HTERT RPE-1 (cell line): ENCODE measurements around the gene ANP32E.

ENCODE experiments used
- in situ Hi-C: fragments of 300-500 bp; cut with MboI; formaldehyde crosslinking; loops from 4 replicates; pipeline ENCODE4 v1.14.3; 2020; ENCODE audit warnings: low sequenced_read_pairs

ANP32E gene

DNA sequence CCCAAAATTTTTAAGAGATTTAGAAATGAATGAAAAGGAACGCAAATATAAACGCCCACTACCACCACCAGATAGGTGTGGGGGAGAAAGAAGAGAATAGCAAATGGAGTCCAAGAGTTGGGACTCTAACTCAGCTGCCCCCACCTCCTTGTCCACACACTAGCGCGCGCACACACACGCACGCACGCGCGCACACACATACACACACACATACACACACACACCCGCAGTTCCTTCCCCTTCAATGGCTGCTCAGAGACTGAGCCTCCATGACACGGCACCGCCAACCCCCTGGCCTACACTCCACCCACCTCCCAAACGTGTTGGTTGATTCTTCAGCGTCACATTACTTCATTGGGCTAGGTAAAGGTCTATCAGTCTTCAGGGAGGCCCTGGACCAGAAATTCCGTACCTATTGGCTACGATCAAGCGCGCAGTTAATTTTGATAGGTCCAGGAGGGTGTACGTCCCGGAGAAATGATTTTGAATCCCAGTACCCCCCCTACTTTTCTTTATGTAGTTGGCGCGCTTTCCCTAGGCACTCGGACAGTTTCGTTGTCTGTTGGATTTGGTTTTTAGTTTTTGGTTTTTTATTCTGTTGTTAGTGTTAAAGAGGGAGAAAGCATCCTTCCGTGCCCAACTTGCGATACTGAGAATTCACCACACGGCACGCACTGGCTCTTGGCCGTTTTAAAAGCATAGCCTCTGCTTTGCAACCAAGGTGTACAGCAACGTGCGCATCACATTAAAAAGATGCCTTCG, at the start of gene ANP32E:
TSS of gene ANP32E (minus strand) at position 261 of the 762 bp plus-strand sequence. CDS start 326 bp downstream, outside the sequence.
- in situ Hi-C loops = no loop called here

DNA sequence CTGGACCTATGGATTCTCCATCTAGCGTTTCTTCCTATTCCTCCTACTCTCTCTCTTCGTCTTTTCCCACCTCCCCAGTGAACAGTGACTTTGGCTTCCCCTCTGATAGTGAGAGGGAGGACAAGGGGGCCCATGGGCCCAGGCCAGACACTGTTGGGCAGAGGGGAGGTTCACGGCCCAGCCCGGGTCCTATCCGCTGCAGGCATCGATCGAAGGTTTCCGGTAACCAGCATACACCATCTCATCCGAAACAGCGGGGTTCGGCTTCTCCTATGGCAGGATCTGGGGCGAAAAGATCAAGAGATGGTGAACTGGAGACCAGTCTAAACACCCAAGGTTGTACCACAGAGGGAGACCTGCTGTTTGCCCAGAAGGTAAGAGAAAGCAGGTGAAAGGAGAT, 47.3 kb upstream of the ANP32E start:
- in situ Hi-C loops = no loop called here

- in situ Hi-C loops = no loop called here
Observed at GRCh38 chr1:150282558-150282958, 46.6 kb upstream of the ANP32E start.

- in situ Hi-C loops = no loop called here
Observed at GRCh38 chr1:150281758-150282557, 46.0 kb upstream of the ANP32E start, which contains the start of gene CIART. CIART (plus strand) TSS chr1:150282554; CDS start chr1:150283268, 714 bp downstream.

DNA sequence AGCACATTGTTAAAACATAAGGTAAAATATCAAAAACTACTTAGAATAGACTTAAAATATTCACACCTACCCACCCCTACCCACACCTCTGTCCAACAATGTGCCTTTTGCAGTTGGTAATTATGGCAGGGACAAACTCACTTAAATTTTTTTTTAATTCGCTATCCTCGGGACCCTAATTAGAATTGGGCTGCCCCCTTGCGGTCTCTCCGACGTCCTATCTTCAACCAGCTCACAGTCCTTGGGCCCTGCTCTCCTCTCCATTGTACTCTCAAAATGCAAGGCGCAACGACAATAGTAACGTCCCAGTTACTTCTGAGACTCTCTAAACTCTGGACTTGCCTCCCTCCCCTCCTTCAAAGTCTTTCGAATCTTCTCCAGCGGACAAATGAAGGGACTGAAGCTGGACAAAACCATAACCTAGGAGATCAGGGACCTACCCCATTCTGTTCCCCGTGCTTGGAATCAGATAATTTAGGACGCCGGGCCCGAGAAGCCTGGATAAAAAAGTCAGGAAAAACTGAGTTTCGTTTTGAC, 45.4 kb upstream of the ANP32E start:
- in situ Hi-C loops = no loop called here

- in situ Hi-C loops = no loop called here
Observed at GRCh38 chr1:150280138-150280707, 44.3 kb upstream of the ANP32E start.

GRCh38 chr1:150273311-150273710, 37.4 kb upstream of the ANP32E start:
- in situ Hi-C loops = no loop called here

DNA sequence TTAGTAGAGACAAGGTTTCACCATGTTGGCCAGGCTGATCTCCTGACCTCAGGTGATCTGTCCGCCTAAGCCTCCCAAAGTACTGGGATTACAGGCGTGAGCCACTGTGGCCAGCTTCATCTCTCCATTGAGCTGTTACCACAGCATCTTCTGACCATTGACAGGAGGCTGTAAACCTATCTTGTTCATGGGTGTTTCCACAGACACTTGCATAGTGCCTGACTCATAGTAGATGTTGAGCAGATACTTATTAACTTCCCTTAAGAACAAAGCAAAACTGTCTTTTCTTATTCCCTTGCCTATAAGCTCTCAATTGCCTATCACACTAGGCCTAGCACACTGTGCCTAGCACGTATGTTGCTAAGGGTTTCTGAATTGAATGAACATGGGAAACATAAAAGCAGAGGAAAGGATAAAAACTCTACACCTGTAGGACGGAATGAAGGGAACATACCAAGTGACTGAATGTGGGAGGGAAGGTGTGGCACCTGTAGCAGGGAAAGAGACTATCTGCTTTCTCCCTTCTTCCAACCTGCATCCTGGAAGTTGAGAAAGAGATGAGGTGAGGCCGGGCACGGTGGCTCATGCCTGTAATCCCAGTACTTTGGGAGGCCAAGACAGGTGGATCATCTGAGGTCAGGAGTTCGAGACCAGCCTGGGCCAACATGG, 35.5 kb upstream of the ANP32E start:
- in situ Hi-C loops = no loop called here

GRCh38 chr1:150269451-150269850, 33.5 kb upstream of the ANP32E start:
- in situ Hi-C loops = no loop called here

DNA sequence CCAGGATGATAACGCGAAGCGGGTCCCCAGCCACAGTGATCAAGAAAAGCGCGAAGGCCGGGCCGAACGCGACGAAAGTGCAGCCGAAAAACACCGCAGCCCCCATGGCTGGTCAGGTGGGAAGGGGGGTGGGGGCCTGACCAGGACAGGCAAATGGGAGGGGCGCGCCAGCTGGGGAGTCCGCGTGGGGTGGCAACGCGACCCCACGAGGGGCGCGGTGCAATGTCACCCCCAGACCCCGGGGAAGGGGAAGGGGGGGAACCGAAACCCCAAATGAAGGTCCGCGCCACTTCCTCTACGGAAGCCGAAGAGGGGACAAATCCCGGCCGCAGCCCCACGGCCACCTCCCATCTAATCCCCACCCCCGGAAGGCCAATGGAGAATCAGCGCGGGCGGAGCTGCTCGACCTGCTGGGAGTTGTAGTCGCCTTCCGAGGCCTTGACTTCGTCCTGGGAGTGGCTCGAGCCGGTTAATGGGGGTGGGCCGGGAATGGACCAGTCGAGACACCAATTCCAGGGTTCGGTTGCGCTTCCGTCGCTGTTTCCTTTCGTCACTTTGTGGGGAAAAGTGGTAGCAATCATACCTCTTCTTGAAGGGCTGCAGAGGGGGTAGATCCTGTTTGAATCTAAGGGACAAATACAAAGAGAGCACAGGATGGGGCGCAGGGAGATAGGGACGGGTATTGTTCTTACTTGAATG, 32.9 kb upstream of the ANP32E start, which contains the start of gene APH1A:
TSS of gene APH1A (minus strand) at position 312 of the 699 bp plus-strand sequence. CDS start at position 106, 206 bp downstream.
- in situ Hi-C loops = no loop called here

DNA sequence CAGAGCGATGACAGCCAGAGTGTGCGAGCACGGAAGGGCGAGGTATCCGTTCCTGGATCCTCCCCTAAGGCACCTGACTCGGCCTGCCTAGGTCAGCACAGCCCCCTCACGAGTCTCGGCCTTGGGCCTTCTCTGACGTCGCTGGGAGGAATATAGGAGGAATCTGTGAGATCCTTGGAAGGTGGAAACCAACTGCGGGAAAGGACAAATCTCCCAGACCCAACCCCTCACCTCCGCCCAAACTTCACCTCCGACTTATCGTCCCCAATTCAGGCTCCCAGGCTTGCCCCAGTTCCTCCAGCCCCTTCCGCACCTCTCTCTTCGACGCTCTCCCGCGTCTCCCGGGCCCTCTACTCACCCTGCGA, 32.4 kb upstream of the ANP32E start:
- in situ Hi-C loops = no loop called here

DNA sequence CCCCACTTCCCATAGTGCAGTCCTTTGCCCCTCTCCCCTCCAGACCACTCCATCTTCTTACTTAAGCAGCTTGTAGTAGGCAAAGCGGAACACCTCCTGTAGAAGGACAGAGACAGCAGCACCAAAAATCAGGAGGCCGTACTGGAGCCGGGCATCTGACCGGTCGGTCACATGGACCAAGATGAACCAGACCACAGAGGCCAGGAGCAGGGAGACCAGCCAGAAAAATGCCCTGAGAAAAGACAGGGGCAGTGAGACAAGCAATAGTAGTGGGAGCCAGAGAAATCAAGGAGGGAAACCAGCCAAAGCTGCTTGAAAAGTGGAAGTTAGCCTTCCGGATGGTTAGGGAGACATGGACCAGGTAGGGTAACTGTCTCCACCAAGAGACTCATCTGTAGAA, 32.0 kb upstream of the ANP32E start:
- in situ Hi-C loops = no loop called here

DNA sequence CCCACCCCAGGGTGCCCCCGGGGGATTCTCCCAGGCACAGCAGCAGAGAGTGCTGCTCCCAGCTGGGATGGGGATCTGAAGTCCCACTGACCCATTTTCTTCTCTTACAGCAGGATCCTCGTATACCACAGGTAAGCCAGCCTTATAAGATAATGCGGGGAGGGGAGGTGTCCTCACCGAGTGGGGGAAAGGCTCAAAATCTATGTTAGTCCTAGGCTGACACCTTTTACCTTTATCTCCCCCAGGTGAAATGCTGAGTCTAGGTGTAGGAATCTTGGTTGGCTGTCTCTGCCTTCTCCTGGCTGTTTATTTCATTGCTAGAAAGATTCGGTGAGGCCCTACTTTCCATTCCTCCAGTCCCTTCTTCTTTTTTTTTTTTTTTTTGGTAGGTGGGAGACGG, 27.6 kb upstream of the ANP32E start:
- in situ Hi-C loops = no loop called here

DNA sequence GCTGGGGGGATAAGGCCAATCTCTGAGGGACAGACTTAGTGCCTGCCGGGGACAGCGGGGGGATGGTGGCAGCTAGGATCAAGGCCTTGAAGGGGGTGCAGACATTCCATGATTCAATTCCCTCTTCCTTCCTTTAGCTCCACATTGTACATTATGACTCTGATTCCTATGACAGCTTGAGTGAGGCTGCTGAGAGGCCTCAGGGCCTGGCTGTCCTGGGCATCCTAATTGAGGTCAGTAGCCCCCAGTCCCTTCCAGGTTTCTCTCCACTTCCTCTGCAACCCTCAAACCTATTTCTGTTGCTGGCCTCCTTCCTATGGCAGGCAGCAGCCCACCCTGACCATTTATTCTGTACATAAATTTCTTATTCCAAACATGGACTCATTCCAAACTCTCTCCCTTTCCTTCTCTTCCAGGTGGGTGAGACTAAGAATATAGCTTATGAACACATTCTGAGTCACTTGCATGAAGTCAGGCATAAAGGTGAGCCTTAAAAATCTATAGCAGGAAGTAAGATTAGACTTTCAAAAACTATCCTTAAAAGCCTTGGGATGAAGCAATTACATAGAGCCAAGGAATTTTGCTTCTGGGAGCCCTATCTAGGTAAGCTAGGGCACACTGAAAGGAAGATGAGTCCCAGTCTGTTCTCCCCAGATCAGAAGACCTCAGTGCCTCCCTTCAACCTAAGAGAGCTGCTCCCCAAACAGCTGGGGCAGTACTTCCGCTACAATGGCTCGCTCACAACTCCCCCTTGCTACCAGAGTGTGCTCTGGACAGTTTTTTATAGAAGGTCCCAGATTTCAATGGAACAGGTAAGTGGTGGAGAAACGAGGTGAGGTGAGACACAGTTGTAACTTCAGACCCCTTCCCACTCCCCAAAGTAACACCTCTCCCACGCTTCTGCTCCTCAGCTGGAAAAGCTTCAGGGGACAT, 26.7 kb upstream of the ANP32E start:
- in situ Hi-C loops = no loop called here

GRCh38 chr1:150261367-150261766, 25.5 kb upstream of the ANP32E start:
- in situ Hi-C loops = no loop called here

DNA sequence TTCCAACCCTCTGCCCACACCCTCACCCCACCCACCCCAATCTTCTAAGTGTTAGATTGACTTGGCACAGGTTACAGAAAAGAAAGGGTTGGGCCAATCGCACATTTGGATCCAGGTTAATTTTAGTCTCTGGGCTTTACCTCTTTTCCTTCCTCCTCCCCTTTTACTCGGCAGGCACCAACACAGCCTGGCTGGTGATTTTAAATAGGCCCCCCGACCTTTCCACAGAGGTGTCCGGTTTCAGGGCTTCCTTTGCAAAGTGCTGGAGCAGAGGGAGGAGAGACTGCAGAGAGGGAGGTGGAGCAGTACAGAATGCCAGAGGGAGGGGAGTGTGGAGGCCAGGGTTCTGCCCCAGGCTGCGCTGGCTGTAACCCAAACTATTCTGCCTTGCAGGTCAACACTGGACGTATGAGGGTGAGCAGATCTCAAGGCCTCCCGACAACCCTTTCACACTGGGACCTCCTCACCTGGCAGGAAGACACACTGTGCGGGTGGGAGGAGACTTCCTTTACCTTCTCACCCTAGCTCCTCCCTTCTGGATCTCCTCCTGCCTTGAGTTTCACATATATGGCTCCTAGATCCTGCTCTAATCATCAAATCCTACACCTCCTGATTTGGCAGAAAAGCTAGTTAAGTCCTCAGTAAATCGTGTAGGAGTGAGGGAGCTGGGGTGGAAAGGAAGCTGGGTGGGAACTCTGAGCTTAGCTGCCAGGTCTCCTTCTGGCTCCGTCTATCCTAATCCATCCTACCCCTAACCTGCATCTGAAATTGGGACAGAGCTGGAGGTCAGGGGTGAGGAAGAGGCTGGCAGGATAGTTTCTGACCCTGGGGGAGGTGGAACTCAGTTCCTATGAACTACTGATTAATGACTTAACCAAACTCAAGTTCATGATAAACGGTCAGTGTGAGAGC, 24.1 kb upstream of the ANP32E start:
- in situ Hi-C loops = no loop called here

- in situ Hi-C loops = no loop called here
Observed at GRCh38 chr1:150259217-150259616, 23.3 kb upstream of the ANP32E start.
